Measurements from ENCODE around the gene NATD1.

- no peak for TF ChIP-seq JUND (IDR thresholded peaks at IDR 0.05; ENCODE audit: low read depth, low read length)
- no peak for TF ChIP-seq CBX5 (IDR thresholded peaks at IDR 0.05; ENCODE audit: low read depth)
- TF ChIP-seq FOXM1 (IDR thresholded peaks at IDR 0.05; ENCODE audit: low read depth, low read length): no peak
- TF ChIP-seq POLR2A (IDR thresholded peaks at IDR 0.05; ENCODE audit: low read depth, low read length): no peak
- TF ChIP-seq HDAC2 (IDR thresholded peaks at IDR 0.05): no peak
- TF ChIP-seq CHD1 (IDR thresholded peaks at IDR 0.05; ENCODE audit: low read depth, low read length): no peak
- no peak for TF ChIP-seq HDGF (IDR thresholded peaks at IDR 0.05)
- no peak for TF ChIP-seq CHD2 (IDR thresholded peaks at IDR 0.05; ENCODE audit: borderline replicate concordance, low read depth, low read length)
- TF ChIP-seq GABPA (IDR thresholded peaks at IDR 0.05; ENCODE audit: low read depth): no peak
- TF ChIP-seq, protein P1, sequence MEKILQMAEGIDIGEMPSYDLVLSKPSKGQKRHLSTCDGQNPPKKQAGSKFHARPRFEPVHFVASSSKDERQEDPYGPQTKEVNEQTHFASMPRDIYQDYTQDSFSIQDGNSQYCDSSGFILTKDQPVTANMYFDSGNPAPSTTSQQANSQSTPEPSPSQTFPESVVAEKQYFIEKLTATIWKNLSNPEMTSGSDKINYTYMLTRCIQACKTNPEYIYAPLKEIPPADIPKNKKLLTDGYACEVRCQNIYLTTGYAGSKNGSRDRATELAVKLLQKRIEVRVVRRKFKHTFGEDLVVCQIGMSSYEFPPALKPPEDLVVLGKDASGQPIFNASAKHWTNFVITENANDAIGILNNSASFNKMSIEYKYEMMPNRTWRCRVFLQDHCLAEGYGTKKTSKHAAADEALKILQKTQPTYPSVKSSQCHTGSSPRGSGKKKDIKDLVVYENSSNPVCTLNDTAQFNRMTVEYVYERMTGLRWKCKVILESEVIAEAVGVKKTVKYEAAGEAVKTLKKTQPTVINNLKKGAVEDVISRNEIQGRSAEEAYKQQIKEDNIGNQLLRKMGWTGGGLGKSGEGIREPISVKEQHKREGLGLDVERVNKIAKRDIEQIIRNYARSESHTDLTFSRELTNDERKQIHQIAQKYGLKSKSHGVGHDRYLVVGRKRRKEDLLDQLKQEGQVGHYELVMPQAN (conservative IDR thresholded peaks at IDR 0.05): no peak
- no peak for TF ChIP-seq EP300 (IDR thresholded peaks at IDR 0.05; ENCODE audit: borderline replicate concordance in 1 of 2, control insufficient read depth in 1 of 2, low read depth in 2 of 2, low read length in 2 of 2)
- TF ChIP-seq SUZ12 (IDR thresholded peaks at IDR 0.05; ENCODE audit: unreplicated experiment): no peak
- TF ChIP-seq HDAC6 (IDR thresholded peaks at IDR 0.05; ENCODE audit: unreplicated experiment): no peak
- TF ChIP-seq CTCF (IDR thresholded peaks at IDR 0.05 in 2 of 3, conservative IDR thresholded peaks at IDR 0.05 in 1 of 3; ENCODE audit: control insufficient read depth in 2 of 3, extremely low read depth in 1 of 3, insufficient read depth in 1 of 3, low read depth in 3 of 3, low read length in 3 of 3): no peak
Observed at GRCh38 chr17:21251337-21252010, 1.7 kb downstream of the NATD1 start.
